ENCODE results near the gene TMEM187.
A peak's percentile ranks its signal among the peaks of the same experiment; 100 is the strongest.

The TMEM187 gene

DNA sequence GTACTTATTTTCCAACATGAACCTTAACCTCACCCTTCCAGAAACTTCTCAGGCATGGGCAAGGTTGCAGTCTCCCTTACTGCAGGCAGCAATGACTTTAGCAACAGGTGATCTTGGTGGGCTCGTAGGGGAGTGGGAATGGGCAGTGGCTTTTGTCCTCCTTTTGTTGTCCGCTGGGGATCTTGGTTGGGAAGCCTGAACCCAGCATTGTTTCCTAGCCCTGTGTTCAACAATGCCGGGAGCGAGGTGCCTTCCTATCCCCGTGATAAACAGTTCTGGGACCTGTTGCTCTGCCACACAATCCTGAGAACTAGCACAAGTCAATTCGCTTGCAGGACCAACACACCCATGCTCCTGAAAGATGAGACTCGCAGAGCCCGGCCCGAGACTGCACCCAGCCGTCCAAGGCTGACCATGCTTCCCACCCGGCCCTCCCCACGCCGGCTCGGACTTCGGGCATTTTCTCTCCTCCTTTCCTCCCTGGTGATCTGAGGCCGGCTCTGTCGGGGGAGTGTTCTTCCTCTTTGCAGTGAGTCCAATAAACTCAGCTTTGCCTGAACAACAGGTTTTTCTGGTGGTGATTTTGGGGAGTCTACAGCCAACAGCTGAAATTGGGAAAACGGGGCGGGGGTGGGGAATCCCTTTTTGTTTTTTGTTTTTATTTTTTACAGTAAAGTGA, 26.9 kb downstream of the TMEM187 start:
- Mint-ChIP-seq H3K4me3 (no peak overlapping the region), H3K4me1 (peaks cover 22% of the 10 kb centered on the region), H3K27me3 (no peaks in the 10 kb centered on the region), H3K9me3 (no peaks in the 10 kb centered on the region), H3K36me3 (peaks cover 10% of the 10 kb centered on the region), H3K27ac (no peak overlapping the region)
- CTCF ChIA-PET, result interaction anchor here (0.6 kb wide), 1 partner anchor 13 kb away, joined by 3 read pairs; no protein-coding TSS in a partner anchor
- DNase-seq, result no peak

DNA sequence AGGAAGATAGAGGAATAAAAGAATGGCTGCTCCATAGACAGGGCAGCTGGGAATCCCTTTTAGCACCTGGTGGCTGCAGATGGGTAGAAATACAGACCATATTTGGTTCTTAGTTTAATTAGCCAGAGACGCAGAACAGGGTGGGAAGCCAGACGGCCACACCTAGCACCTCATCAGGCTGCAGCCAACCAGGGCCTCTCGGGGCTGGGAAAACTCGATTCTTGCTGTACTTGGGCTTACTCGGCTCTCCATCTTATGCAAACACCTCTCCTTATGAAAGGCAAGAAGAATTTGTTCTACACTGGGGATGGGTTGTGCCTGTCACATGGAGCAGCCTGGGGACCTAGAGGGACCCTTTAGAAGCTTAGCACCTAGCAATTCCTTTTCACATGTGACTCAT, 27.5 kb downstream of the TMEM187 start:
- Mint-ChIP-seq H3K9me3 (no peaks in the 10 kb centered on the region), H3K36me3 (peaks cover 10% of the 10 kb centered on the region), H3K4me1 (peaks cover 22% of the 10 kb centered on the region), H3K27me3 (no peaks in the 10 kb centered on the region), H3K4me3 (no peak overlapping the region), H3K27ac (no peak overlapping the region)
- DNase-seq, result no peak
- CTCF ChIA-PET, result interaction anchor here (0.6 kb wide), 1 partner anchor 12 kb away, joined by 3 read pairs; no protein-coding TSS in a partner anchor

DNA sequence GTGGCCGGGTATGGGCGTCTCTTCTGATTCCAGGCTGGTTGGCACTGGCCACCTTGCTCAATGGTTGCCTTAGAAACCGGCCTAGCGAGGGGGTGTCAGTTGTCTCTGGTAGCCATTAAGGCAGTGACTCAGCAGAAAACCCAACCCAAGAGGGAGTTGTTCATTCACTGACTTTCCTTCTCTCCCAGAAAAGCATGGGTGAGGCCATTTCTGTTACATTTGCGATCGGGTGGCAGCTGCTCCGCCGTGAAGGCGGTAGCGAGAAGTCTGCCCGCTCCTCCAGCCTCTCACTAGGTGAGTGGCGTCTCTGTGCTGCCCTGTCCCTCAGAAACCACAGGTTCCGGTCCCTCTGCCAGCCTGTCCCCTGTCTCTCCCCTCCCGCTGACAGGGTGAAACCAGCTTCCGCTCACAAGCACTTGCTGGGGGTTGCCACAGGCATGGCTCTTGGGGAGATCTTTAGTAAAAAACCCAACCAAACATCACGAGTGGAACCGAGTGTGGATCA, 29.7 kb downstream of the TMEM187 start:
- peaks cover 15% of the 10 kb centered on the region for H3K36me3 Mint-ChIP-seq
- H3K4me1 Mint-ChIP-seq, result peaks cover 22% of the 10 kb centered on the region
- H3K27ac Mint-ChIP-seq, result peak overlapping the region; percentile 87
- peak overlapping the region; percentile 44 for H3K4me3 Mint-ChIP-seq
- H3K9me3 Mint-ChIP-seq, result no peaks in the 10 kb centered on the region
- CTCF ChIA-PET, result interaction anchor here (3.6 kb wide), 1 partner anchor 11 kb away, joined by 15 read pairs; no protein-coding TSS in a partner anchor
- DNase-seq, result peak; percentile 63
- no peaks in the 10 kb centered on the region for H3K27me3 Mint-ChIP-seq

DNA sequence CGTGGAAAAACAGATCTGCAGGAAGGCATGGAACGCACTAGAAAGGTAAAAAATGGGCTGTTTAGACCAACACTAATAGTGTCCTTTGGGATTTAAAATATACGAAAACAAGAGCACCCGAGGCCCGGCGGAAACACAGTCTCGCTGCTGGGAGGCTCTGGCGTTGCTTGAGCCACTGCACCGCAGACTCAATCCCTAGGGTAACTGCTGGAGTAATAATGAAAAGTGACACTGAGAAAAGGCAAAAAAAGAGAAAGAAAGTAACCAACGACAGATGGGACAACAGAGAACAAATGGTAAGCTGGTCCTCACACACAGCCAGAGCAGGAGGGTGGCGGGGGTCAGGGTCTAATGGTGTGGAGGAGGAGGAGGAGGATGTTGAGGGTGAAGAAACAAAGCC, 31.8 kb downstream of the TMEM187 start:
- CTCF ChIA-PET, result interaction anchor here (3.6 kb wide), 1 partner anchor 9 kb away, joined by 15 read pairs; no protein-coding TSS in a partner anchor

DNA sequence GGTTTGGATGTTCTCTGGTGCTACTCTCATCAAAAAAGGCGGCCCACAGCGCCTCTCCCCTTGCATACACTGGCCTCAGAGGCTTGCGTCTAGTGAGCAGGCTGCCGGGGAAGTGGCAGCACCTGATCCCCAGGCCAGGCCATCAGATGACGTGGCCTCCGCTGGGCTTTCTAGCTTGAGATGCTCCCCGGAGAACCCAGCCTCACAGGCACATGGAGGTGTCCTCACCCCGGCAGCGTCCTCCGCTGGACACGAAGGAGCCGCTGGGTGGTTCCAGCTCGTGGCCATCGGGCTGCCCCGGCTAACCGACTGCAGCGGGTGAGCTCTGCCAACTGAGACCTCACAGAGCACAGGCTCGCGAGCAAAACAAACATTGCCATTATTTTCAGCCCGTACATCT, 34.4 kb downstream of the TMEM187 start:
- CTCF ChIA-PET, result no interaction called here
- Mint-ChIP-seq H3K27ac (no peak overlapping the region), H3K36me3 (peaks cover 34% of the 10 kb centered on the region), H3K27me3 (no peaks in the 10 kb centered on the region), H3K4me3 (no peak overlapping the region), H3K9me3 (no peaks in the 10 kb centered on the region), H3K4me1 (peaks cover 23% of the 10 kb centered on the region)
- no peak for DNase-seq

More for the DNA sequence above, 31.8 kb downstream of the TMEM187 start:
- H3K36me3 Mint-ChIP-seq, result peaks cover 24% of the 10 kb centered on the region
- H3K27ac Mint-ChIP-seq, result no peak overlapping the region
- no peaks in the 10 kb centered on the region for H3K27me3 Mint-ChIP-seq
- H3K4me1 Mint-ChIP-seq, result peaks cover 25% of the 10 kb centered on the region
- H3K9me3 Mint-ChIP-seq, result no peaks in the 10 kb centered on the region
- no peak overlapping the region for H3K4me3 Mint-ChIP-seq
- no peak for DNase-seq

DNA sequence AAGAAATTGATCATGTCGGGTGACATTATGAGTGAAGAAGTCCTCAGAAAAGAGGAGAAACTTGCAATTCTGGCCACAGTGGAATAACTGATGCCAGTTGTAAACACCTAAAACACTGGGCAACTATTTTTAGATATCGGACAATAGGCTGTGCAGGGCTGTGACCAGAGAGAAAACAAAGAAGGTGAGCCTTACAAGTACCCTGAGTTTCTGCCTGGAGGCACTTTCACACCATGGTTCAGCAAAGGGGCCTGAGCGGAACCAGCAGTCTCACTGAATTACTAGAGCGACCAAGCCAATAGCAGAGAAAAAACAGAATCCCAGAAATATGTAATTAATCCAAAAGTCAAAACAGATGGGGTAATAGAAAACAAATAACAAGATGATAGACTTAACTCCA, 36.0 kb downstream of the TMEM187 start:
- H3K4me3 Mint-ChIP-seq, result no peak overlapping the region
- peaks cover 34% of the 10 kb centered on the region for H3K36me3 Mint-ChIP-seq
- CTCF ChIA-PET, result no interaction called here
- H3K27ac Mint-ChIP-seq, result no peak overlapping the region
- no peaks in the 10 kb centered on the region for H3K27me3 Mint-ChIP-seq
- no peaks in the 10 kb centered on the region for H3K9me3 Mint-ChIP-seq
- DNase-seq, result no peak
- peaks cover 13% of the 10 kb centered on the region for H3K4me1 Mint-ChIP-seq

DNA sequence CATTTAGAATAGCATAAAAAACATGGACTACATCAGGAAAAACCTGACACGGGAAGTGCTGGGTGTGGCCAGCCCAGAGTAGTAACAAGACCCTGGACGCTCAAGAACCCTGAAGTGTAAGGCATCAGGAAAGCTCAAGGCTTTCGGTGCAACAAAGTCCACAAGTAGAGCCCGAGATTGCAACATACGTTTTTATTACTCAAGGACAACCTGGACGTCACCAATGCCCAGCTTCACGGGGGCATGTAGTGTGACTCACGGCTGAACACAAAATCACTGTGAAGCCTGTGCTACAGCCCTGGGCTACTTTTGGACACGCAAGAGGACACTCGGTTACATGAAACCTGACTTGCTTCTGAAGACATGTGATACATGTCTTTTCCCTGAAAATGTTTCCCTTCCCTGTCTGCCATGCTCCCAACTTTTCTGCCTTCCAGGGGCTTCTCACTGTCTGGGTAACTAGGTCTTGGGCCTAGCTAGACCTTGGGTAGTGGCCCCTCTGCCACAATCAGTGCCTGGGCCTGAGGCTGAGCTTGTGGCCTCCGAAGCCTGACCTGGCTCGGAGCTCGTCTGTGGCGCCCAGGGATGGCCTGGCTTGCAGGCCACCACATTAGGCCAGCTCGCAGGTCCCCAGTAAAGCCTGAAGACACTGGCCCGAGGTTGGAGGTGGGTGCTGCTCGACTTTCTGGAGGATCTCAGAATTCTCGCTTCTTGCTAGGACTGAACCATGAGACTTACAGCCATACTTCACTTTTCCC, 38.0 kb downstream of the TMEM187 start:
- CTCF ChIA-PET, result no interaction called here
- H3K4me1 Mint-ChIP-seq, result peaks cover 18% of the 10 kb centered on the region

DNA sequence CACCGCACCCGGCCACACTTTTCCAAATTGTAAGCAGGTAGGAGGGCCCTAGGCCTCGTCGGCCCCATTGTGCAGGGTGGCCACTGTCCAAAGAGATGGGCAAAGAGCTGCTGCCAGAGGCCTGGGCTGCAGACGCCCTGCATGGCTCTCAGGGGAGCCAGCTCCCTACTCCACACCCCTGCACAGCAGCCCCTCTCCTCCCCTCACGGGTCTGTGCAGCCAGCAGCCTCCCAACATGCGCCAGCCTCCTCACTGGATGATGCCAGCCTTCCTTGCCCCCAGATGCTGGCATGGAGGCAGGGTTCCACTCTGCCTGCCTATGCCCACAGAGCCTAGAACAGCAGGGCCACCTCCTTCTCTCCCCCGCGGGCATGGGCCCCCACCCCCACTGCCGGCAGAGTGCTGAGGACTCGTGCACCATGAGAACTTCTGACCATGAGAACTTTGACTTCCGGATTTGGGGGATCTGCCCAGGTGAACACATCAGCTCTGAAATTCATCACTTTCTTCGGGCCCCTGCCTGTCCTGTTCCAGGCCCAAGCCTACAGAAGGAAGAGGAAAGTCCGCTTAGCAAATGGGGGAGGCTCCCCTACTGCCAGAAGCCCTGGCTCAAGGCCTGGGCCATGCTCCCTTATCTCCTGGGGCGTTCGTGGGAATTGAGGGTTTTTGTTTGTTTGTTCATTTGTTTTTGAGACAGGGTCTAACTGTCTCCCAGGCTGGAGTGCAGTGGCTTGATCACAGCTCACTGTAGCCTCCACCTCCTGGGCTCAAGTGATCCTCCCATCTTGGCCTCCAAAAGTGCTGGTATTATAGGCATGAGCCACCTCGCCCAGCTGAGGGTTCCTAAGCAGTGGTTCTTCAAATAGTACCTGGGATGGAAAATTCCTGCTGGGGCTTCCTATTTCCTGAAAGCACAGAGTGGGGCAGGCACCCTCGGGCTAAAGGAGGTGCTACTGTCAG, 39.1 kb downstream of the TMEM187 start:
- peak overlapping the region; percentile 37 for H3K27ac Mint-ChIP-seq
- H3K36me3 Mint-ChIP-seq, result peaks cover 35% of the 10 kb centered on the region
- no peaks in the 10 kb centered on the region for H3K27me3 Mint-ChIP-seq
- CTCF ChIA-PET, result interaction anchor here (1.1 kb wide), 1 partner anchor 12 kb away, joined by 3 read pairs; no protein-coding TSS in a partner anchor
- no peaks in the 10 kb centered on the region for H3K9me3 Mint-ChIP-seq
- H3K4me1 Mint-ChIP-seq, result peaks cover 23% of the 10 kb centered on the region
- DNase-seq, result no peak
- H3K4me3 Mint-ChIP-seq, result no peak overlapping the region

More for the DNA sequence above, 38.0 kb downstream of the TMEM187 start:
- Mint-ChIP-seq H3K27ac (peak overlapping the region; percentile 24), H3K9me3 (no peaks in the 10 kb centered on the region), H3K4me3 (no peak overlapping the region), H3K27me3 (no peaks in the 10 kb centered on the region), H3K36me3 (peaks cover 37% of the 10 kb centered on the region)
- no peak for DNase-seq

DNA sequence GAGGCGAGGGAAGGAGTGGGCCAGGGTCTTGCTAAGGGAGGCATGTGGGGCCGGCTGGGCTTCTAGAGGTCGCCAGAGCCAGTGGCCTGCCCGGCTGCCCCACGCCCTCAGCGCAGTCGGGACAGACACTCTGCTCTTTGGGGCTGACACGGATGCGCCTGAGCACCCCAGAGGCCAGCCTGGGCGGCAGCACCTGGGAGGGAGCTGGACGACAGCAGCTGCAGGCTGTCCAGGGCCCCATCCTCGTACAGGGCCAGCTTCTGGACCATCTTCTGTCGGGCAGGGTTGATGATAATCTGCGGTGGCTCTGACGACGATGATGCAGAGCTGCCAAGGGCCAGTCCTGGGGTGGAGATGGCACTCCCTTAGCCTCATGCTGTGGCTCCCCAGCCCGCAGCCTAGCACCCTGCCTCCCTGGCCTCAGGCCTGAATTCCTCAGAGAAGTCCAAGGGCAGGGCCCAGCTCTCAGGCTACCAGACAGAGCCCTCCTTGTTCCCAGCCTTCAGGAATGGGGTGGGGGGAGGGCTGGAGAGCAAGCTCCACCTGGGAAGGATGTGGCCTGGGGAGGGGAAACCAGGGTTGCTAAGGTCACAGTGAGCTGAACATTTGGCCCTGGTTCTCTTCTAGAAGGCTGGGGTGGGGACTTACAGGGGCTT, 39.9 kb downstream of the TMEM187 start:
- no peaks in the 10 kb centered on the region for H3K27me3 Mint-ChIP-seq
- peaks cover 34% of the 10 kb centered on the region for H3K36me3 Mint-ChIP-seq
- H3K9me3 Mint-ChIP-seq, result no peaks in the 10 kb centered on the region
- CTCF ChIA-PET, result interaction anchor here (0.8 to 3.0 kb wide), 7 partner anchors 10 to 386 kb away, joined by 3 to 15 read pairs (median 4); partner anchors contain the start of gene RPL10
- no peak overlapping the region for H3K27ac Mint-ChIP-seq
- DNase-seq, result no peak
- peaks cover 23% of the 10 kb centered on the region for H3K4me1 Mint-ChIP-seq
- H3K4me3 Mint-ChIP-seq, result no peak overlapping the region

DNA sequence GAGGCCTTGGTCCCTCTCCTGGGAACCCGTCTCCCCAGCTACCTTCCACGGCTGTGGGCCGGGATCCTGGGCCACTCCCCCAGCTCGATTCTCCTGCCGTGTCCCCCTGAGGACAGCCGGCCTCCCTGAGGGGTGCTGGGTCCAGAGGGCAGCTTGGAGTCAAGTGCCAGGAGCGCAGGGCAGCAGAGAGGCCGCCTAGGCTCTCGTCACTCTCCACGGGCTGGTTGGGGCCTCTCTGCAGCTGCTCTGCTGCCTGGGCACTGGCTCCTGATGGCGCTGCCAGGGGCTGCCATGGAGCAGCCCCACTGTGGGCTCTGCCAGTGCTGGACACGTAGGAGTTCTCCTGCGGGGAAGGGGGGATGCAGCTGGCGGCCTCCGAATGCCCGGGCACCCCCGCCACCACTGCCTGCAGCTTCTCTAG, 40.5 kb downstream of the TMEM187 start:
- H3K27ac Mint-ChIP-seq, result no peak overlapping the region
- no peak overlapping the region for H3K4me3 Mint-ChIP-seq
- no peak for DNase-seq
- peaks cover 29% of the 10 kb centered on the region for H3K36me3 Mint-ChIP-seq
- CTCF ChIA-PET, result interaction anchor here (0.8 to 3.0 kb wide), 12 partner anchors 10 to 385 kb away, joined by 3 to 15 read pairs (median 4); partner anchors contain the start of gene RPL10
- H3K9me3 Mint-ChIP-seq, result no peaks in the 10 kb centered on the region
- no peaks in the 10 kb centered on the region for H3K27me3 Mint-ChIP-seq
- H3K4me1 Mint-ChIP-seq, result peaks cover 23% of the 10 kb centered on the region

DNA sequence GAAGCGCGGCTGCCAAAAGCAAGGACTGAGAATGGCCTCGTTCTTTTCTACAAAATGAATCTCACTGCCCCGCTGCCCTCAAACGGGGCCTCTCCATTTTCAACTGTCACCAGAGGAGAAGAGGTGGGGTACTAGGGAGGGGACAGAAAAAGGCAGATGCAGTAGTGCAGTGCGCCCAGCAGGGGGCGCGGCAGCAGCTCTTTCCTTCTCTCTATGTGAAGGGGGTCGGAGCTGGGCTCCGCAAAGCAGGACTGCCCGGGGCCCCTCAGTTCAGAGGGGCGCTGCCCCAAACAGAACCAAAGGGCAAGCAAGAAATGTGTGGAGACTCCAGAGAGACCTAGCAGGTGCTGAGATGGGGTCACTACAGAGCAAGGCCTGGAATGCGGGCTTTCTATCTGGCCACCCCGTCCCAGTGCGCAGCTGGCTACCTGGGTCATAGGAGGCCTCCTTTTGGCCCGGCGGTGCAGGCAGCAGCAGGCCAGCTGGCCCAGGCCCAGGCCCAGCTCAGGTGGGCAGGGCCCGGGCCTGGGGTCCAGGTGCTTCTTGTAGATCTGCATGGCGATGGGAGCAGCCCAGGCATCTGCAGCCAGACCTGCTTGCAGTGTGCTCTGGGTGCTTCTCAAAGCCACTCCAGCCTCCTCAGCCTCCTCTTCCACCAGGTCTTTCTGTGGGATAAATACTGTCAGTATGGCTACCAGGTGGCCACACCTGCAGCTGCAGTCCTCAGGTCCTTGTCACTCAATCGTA, 41.2 kb downstream of the TMEM187 start:
- DNase-seq, result peak; percentile 61
- Mint-ChIP-seq H3K4me1 (peaks cover 26% of the 10 kb centered on the region), H3K9me3 (no peaks in the 10 kb centered on the region), H3K27ac (peak overlapping the region; percentile 54), H3K27me3 (no peaks in the 10 kb centered on the region), H3K36me3 (peaks cover 29% of the 10 kb centered on the region), H3K4me3 (no peak overlapping the region)
- CTCF ChIA-PET, result interaction anchor here (0.8 to 3.0 kb wide), 10 partner anchors 10 to 384 kb away, joined by 3 to 15 read pairs (median 4); partner anchors contain the start of gene RPL10

DNA sequence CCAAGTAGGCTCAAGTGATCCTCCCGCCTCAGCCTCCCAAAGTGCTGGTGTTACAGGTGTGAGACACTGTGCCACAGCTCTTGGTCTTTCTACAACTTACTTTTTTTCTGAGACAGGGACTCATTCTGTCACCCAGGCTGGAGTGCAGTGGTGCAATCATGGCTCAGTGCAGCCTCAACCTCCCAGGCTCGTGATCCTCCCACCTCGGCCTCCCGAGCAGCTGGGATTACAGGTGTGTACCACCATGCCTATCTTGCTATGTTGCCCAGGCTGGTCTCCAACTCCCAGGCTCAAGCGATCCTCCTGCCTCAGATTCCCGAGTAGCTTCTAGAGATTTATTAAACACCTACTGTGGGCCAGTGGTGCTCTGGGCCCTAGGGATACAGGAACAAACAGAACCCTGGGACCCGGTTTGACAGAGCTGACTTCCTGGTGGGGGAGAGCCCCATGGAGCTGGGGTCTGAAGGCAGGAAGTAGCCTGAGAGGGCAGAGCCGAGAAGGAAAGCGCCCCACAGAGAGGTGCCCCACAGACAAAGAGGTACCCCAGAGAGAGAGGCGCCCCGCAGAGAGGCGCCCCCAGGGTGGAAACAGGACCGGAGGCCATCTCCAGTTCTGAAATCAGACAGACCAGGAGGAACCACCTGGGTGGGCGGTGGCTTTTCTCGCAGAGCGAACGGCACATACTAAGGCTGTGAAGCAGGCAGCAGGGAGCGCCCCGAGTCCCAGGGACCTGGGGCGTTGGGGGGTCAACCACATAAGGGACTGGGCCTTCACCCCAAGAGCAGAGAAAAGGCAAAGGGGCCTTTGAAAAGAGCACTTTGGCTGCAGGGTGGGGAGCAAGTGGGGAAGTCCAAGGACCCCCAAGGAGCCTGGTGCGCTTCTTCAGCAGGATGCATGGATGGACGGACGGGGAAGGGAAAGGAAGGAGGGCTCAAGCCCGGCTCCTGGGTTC, 42.2 kb downstream of the TMEM187 start:
- no peak for DNase-seq
- CTCF ChIA-PET, result interaction anchor here (1.0 to 3.0 kb wide), 7 partner anchors 9 to 61 kb away, joined by 3 to 15 read pairs (median 5); no protein-coding TSS in a partner anchor
- H3K4me3 Mint-ChIP-seq, result no peak overlapping the region
- no peaks in the 10 kb centered on the region for H3K9me3 Mint-ChIP-seq
- H3K27ac Mint-ChIP-seq, result peak overlapping the region; percentile 71
- H3K4me1 Mint-ChIP-seq, result peaks cover 27% of the 10 kb centered on the region
- H3K27me3 Mint-ChIP-seq, result no peaks in the 10 kb centered on the region
- H3K36me3 Mint-ChIP-seq, result peaks cover 31% of the 10 kb centered on the region

Measured in activated naive CD4-positive, alpha-beta T cell treated with anti-CD3 and anti-CD28 coated beads, Interleukin-2, amount 10 ng/mL, durations not matched to agents 7 days and 5 days (primary cell).